Liver (tissue), 9 donors: Measurements from ENCODE around the gene SAMD8. TPM values are rescaled to one million over a fixed set of nuclear protein-coding genes. Genes with fewer than 3 reads are reported as not detected.
"Not testable (repeated sequence)": the region's sequence is repeated elsewhere in the genome, so short reads cannot be mapped to it uniquely, and the experiment has no call there.

Source experiments
- DNase-seq: peaks from one replicate; pipeline ENCODE4 v3.0.0-alpha.2; 2017; ENCODE audit warnings: low spot score
- H3K27ac ChIP-seq, 2 donors: one replicate each; pipeline ENCODE4 v1.7.0; 2013; ENCODE audit warnings: inconsistent platforms in 2 of 2, low read length in 2 of 2, control low read depth in 1 of 2, low read depth in 1 of 2, mild to moderate bottlenecking in 1 of 2
- H3K27me3 ChIP-seq, 4 donors: one replicate each; pipeline versions ENCODE4 v1.6.1 to v1.7.0; 2013; ENCODE audit warnings: low read length in 3 of 4, inconsistent platforms in 1 of 4, mild to moderate bottlenecking in 1 of 4, moderate library complexity in 1 of 4; ENCODE audit not compliant: control insufficient read depth in 4 of 4, insufficient read depth in 4 of 4
- H3K36me3 ChIP-seq, 4 donors: one replicate each; pipeline versions ENCODE4 v1.6.1 to v1.7.0; 2013; ENCODE audit warnings: low read length in 3 of 4, mild to moderate bottlenecking in 3 of 4, low read depth in 1 of 4, moderate library complexity in 1 of 4; ENCODE audit not compliant: control insufficient read depth in 4 of 4, insufficient read depth in 3 of 4
- H3K4me1 ChIP-seq, 4 donors: one replicate each; pipeline versions ENCODE4 v1.6.1 to v1.7.0; 2013; ENCODE audit warnings: low read length in 3 of 4, mild to moderate bottlenecking in 3 of 4, moderate library complexity in 1 of 4; ENCODE audit not compliant: control insufficient read depth in 4 of 4, insufficient read depth in 4 of 4
- H3K4me3 ChIP-seq, 3 donors: one replicate each; pipeline versions ENCODE4 v1.6.1 to v1.7.0; 2013; ENCODE audit warnings: low read length in 3 of 3, control low read depth in 1 of 3, low read depth in 1 of 3, mild to moderate bottlenecking in 1 of 3
- H3K9ac ChIP-seq, 2 donors: one replicate each; pipeline ENCODE4 v1.7.0; 2013; ENCODE audit warnings: low read length in 2 of 2, mild to moderate bottlenecking in 2 of 2, moderate library complexity in 2 of 2, control low read depth in 1 of 2, low read depth in 1 of 2
- H3K9me3 ChIP-seq, 4 donors: one replicate each; pipeline versions ENCODE4 v1.6.1 to v1.7.0; 2013; ENCODE audit warnings: low read length in 3 of 4; ENCODE audit not compliant: control insufficient read depth in 4 of 4
- FOXA1 ChIP-seq: IDR thresholded peaks from 2 replicates; pipeline ENCODE4 v1.6.1; 2016; ENCODE audit warnings: antibody characterized with exemption
- FOXA2 ChIP-seq: IDR thresholded peaks from 2 replicates; pipeline ENCODE4 v1.6.1; 2016; ENCODE audit warnings: antibody characterized with exemption
- GABPA ChIP-seq, 2 donors: IDR thresholded peaks in 1 of 2; conservative IDR thresholded peaks in 1 of 2; 2 replicates each; pipeline ENCODE4 v1.6.1; 2016; ENCODE audit warnings: antibody characterized with exemption in 2 of 2, mild to moderate bottlenecking in 1 of 2, moderate library complexity in 1 of 2
- HNF4A ChIP-seq, 2 donors: conservative IDR thresholded peaks; 2 replicates each; pipeline ENCODE4 v1.6.1; 2016; ENCODE audit warnings: antibody characterized with exemption in 2 of 2, mild to moderate bottlenecking in 2 of 2
- HNF4G ChIP-seq: IDR thresholded peaks from 2 replicates; pipeline ENCODE4 v1.6.1; 2016; ENCODE audit warnings: antibody characterized with exemption
- JUND ChIP-seq, 2 donors: IDR thresholded peaks; 2 replicates each; pipeline ENCODE4 v1.6.1; 2016; ENCODE audit warnings: antibody characterized with exemption in 2 of 2
- NR2F2 ChIP-seq: IDR thresholded peaks from 2 replicates; pipeline ENCODE4 v1.6.1; 2016; ENCODE audit warnings: antibody characterized with exemption
- RAD21 ChIP-seq, 2 donors: IDR thresholded peaks; 2 replicates each; pipeline ENCODE4 v1.6.1; 2016; ENCODE audit warnings: antibody characterized with exemption in 2 of 2, mild to moderate bottlenecking in 2 of 2
- RXRA ChIP-seq, 2 donors: IDR thresholded peaks; 2 replicates each; pipeline ENCODE4 v1.6.1; 2017 to 2018; ENCODE audit warnings: antibody characterized with exemption in 2 of 2, mild to moderate bottlenecking in 1 of 2
- SP1 ChIP-seq: IDR thresholded peaks from 2 replicates; pipeline ENCODE4 v1.6.1; 2018; ENCODE audit warnings: antibody characterized with exemption, mild to moderate bottlenecking
- TAF1 ChIP-seq: conservative IDR thresholded peaks from 2 replicates; pipeline ENCODE4 v1.6.1; 2016; ENCODE audit warnings: antibody characterized with exemption, mild to moderate bottlenecking
- YY1 ChIP-seq: IDR thresholded peaks from 2 replicates; pipeline ENCODE4 v1.6.1; 2016; ENCODE audit warnings: antibody characterized with exemption, mild to moderate bottlenecking
- WGBS: extraction: QIAGEN DNeasy Blood & Tissue Kit; methylation state at CpG from one replicate; pipeline ENCODE4 v1.1.7; 2013; 5-methylcytosine and 5-hydroxymethylcytosine counted together
- polyA plus RNA-seq, 2 donors: library from polyadenylated mRNA; stranded (reverse) in 1 of 2; unstranded in 1 of 2; fragments of 200-250 nt in 1 of 2; fragments of >200 nt in 1 of 2; fragmentation: Nextera tagmentation in 1 of 2; extraction: Ambion mirVana in 1 of 2; gene quantifications; one replicate each; pipeline versions ENCODE4 v1.2.1 to v1.2.3, GENCODE V29; 2013 to 2015
- total RNA-seq, 2 donors: library from RNA; depleted of rRNA; stranded (reverse); fragments of >200 nt; gene quantifications; one replicate each; pipeline ENCODE4 v1.2.3, GENCODE V29; 2014
- TF ChIP-seq, protein P1 (sequence below): IDR thresholded peaks from 2 replicates; pipeline ENCODE4 v1.6.1; 2016; ENCODE audit warnings: antibody characterized with exemption
- TF ChIP-seq, protein P2 (sequence below): IDR thresholded peaks from 2 replicates; pipeline ENCODE4 v1.6.1; 2016; ENCODE audit warnings: antibody characterized with exemption
- TF ChIP-seq, protein P3 (sequence below): IDR thresholded peaks from 2 replicates; pipeline ENCODE4 v1.6.1; 2016; ENCODE audit warnings: antibody characterized with exemption, mild to moderate bottlenecking
- TF ChIP-seq, protein P4 (sequence below): fragments of 150-350 bp; IDR thresholded peaks from 2 replicates; pipeline ENCODE4 v1.5.1; 2017; ENCODE audit warnings: improper control_type of control experiment, low read depth, low read length; ENCODE audit not compliant: missing input control
- TF ChIP-seq, protein P5 (sequence below): IDR thresholded peaks from 2 replicates; pipeline ENCODE4 v1.6.1; 2016; ENCODE audit warnings: antibody characterized with exemption
- donor health status: healthy.
- donor health status: healthy.
- donor health status: healthy.
- donor health status: healthy.
- donor health status: healthy.

The SAMD8 gene
- total and polyA plus RNA-seq, 4 donors: 2.8 to 10.3 (median 4.1) TPM

DNA sequence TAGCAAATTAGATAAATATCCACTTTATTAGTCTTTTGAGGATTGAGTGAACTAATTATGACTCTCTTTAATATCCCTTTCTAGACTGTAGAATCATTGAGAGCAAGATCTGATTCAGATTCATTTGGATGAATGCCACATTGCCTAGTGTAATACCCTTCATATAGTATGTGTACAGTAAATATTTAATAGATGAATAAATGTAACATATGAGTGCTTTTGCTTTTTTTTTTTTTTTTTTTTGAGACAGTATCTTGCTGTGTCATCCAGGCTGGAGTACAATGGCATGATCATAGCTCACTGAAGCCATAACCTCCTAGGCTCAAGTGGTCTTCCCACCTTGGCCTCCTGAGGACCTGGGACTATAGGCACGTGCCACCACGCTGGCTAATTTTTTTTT, 14.8 kb downstream of the SAMD8 start:
- Histone ChIP-seq H3K9me3 (no peaks in the 10 kb centered on the region), H3K36me3 (peaks cover 0 to 1% (median 0%) of the 10 kb centered on the region in 4 donors), H3K27ac (no peak overlapping the region), H3K9ac (no peak overlapping the region), H3K27me3 (no peaks in the 10 kb centered on the region), H3K4me1 (peaks cover 0 to 5% (median under 1%) of the 10 kb centered on the region in 4 donors), H3K4me3 (no peak overlapping the region)
- no peak for TF ChIP-seq HNF4A (conservative IDR thresholded peaks at IDR 0.05)
- TF ChIP-seq, protein P1, sequence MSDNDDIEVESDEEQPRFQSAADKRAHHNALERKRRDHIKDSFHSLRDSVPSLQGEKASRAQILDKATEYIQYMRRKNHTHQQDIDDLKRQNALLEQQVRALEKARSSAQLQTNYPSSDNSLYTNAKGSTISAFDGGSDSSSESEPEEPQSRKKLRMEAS: no peak
- TF ChIP-seq, protein P2, sequence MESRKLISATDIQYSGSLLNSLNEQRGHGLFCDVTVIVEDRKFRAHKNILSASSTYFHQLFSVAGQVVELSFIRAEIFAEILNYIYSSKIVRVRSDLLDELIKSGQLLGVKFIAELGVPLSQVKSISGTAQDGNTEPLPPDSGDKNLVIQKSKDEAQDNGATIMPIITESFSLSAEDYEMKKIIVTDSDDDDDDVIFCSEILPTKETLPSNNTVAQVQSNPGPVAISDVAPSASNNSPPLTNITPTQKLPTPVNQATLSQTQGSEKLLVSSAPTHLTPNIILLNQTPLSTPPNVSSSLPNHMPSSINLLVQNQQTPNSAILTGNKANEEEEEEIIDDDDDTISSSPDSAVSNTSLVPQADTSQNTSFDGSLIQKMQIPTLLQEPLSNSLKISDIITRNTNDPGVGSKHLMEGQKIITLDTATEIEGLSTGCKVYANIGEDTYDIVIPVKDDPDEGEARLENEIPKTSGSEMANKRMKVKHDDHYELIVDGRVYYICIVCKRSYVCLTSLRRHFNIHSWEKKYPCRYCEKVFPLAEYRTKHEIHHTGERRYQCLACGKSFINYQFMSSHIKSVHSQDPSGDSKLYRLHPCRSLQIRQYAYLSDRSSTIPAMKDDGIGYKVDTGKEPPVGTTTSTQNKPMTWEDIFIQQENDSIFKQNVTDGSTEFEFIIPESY: no peak
- TF ChIP-seq FOXA2: no peak
- 100% methylated on average over 2 of the region's 2 CpGs for WGBS
- DNase-seq: no peak

DNA sequence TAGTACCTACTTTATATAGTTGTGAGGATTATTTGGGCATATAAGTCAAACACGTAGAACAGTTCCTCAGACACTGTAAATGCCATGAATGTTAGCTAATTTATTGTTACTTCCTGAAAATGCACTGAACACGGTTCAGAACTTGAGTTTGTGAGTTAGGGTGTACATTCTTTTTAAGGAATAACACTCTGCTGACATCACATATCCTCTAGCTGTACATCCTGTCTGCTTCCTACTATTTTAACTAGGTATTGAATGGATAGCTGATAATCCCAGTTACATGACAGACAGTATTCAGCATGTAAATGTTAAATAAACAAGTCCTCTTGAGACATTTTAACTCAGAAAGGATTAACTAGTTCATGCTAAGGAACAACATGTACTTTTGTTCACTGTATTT, 16.0 kb downstream of the SAMD8 start:
- Histone ChIP-seq H3K9me3 (no peaks in the 10 kb centered on the region), H3K4me1 (peaks cover 0 to 4% (median 0%) of the 10 kb centered on the region in 4 donors), H3K9ac (no peak overlapping the region), H3K4me3 (no peak overlapping the region), H3K36me3 (peaks cover 0 to 1% (median 0%) of the 10 kb centered on the region in 4 donors), H3K27me3 (no peaks in the 10 kb centered on the region), H3K27ac (no peak overlapping the region)
- WGBS: 63% methylated on average over 2 of the region's 2 CpGs
- DNase-seq: no peak
- TF ChIP-seq HNF4A (conservative IDR thresholded peaks at IDR 0.05) (no peak), FOXA2 (no peak), RAD21 (IDR thresholded peaks at IDR 0.05) (no peak), YY1 (no peak), SP1 (no peak), GABPA (IDR thresholded peaks at IDR 0.05 in 1 of 2, conservative IDR thresholded peaks at IDR 0.05 in 1 of 2) (no peak), NR2F2 (no peak), RXRA (IDR thresholded peaks at IDR 0.05) (no peak), JUND (IDR thresholded peaks at IDR 0.05) (no peak), TAF1 (no peak), HNF4G (no peak), FOXA1 (no peak)
- TF ChIP-seq, protein P3, sequence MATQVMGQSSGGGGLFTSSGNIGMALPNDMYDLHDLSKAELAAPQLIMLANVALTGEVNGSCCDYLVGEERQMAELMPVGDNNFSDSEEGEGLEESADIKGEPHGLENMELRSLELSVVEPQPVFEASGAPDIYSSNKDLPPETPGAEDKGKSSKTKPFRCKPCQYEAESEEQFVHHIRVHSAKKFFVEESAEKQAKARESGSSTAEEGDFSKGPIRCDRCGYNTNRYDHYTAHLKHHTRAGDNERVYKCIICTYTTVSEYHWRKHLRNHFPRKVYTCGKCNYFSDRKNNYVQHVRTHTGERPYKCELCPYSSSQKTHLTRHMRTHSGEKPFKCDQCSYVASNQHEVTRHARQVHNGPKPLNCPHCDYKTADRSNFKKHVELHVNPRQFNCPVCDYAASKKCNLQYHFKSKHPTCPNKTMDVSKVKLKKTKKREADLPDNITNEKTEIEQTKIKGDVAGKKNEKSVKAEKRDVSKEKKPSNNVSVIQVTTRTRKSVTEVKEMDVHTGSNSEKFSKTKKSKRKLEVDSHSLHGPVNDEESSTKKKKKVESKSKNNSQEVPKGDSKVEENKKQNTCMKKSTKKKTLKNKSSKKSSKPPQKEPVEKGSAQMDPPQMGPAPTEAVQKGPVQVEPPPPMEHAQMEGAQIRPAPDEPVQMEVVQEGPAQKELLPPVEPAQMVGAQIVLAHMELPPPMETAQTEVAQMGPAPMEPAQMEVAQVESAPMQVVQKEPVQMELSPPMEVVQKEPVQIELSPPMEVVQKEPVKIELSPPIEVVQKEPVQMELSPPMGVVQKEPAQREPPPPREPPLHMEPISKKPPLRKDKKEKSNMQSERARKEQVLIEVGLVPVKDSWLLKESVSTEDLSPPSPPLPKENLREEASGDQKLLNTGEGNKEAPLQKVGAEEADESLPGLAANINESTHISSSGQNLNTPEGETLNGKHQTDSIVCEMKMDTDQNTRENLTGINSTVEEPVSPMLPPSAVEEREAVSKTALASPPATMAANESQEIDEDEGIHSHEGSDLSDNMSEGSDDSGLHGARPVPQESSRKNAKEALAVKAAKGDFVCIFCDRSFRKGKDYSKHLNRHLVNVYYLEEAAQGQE: no peak
- TF ChIP-seq, protein P2: no peak
- TF ChIP-seq, protein P4, sequence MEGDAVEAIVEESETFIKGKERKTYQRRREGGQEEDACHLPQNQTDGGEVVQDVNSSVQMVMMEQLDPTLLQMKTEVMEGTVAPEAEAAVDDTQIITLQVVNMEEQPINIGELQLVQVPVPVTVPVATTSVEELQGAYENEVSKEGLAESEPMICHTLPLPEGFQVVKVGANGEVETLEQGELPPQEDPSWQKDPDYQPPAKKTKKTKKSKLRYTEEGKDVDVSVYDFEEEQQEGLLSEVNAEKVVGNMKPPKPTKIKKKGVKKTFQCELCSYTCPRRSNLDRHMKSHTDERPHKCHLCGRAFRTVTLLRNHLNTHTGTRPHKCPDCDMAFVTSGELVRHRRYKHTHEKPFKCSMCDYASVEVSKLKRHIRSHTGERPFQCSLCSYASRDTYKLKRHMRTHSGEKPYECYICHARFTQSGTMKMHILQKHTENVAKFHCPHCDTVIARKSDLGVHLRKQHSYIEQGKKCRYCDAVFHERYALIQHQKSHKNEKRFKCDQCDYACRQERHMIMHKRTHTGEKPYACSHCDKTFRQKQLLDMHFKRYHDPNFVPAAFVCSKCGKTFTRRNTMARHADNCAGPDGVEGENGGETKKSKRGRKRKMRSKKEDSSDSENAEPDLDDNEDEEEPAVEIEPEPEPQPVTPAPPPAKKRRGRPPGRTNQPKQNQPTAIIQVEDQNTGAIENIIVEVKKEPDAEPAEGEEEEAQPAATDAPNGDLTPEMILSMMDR: no peak
- TF ChIP-seq, protein P5, sequence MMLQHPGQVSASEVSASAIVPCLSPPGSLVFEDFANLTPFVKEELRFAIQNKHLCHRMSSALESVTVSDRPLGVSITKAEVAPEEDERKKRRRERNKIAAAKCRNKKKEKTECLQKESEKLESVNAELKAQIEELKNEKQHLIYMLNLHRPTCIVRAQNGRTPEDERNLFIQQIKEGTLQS: no peak
- TF ChIP-seq, protein P1: no peak

DNA sequence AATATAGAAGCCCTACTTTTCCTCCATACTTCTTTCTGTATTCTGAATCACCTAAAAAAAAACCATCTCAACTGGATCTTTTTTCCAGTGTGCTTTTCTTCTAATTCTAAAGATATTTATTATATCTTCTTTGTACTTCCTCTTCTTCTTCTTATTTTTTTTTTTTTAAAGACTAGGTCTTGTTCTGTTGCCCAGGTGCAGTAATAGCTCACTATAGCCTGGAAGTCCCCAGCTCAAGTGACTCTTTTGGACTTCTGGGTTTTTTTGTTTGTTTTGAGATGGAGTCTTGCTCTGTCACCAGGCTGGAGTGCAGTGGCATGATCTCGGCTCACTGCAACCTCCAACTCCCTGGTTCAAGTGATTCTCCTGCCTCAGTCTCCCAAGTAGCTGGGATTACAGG, 17.5 kb downstream of the SAMD8 start:
- not testable (repeated sequence) for H3K4me1 ChIP-seq, H3K36me3 ChIP-seq, DNase-seq, H3K27me3 ChIP-seq, H3K9me3 ChIP-seq, H3K4me3 ChIP-seq, H3K9ac ChIP-seq, H3K27ac ChIP-seq
- 86% methylated on average over 1 of the region's 1 CpG for WGBS
